SK-N-MC (cell line): ENCODE results near the gene MRAS.
A peak's percentile ranks its signal among the peaks of the same experiment; 100 is the strongest.

ENCODE experiments used
- DNase-seq: peaks from one replicate; pipeline ENCODE4 v3.0.0-alpha.2; 2011; ENCODE audit warnings: low read depth, low spot score
- H3K27ac ChIP-seq: fragments of 200-600 bp; sonication (generic); 2 replicates; pipeline ENCODE4 v1.5.1; 2016; ENCODE audit warnings: mixed run types
- H3K36me3 ChIP-seq: fragments of 200-600 bp; sonication (generic); 2 replicates; pipeline ENCODE4 v1.6.1; 2017; ENCODE audit warnings: antibody characterized with exemption, low read length, mixed read lengths; ENCODE audit not compliant: insufficient read depth
- H3K4me3 ChIP-seq: fragments of 200-600 bp; sonication (generic); 2 replicates; pipeline ENCODE4 v1.5.1; 2016
- H3K9ac ChIP-seq: fragments of 200-600 bp; sonication (generic); 2 replicates; pipeline ENCODE4 v1.8.0; 2017; ENCODE audit warnings: mixed run types, mixed read lengths; ENCODE audit not compliant: insufficient read length
- H3K9me3 ChIP-seq: fragments of 200-600 bp; sonication (generic); 2 replicates; pipeline ENCODE4 v1.6.1; 2017; ENCODE audit warnings: low read depth, mild to moderate bottlenecking, antibody characterized with exemption, low read length, moderate library complexity, mixed read lengths
- EZH2 ChIP-seq: fragments of 200-600 bp; sonication (generic); IDR thresholded peaks from one replicate; pipeline ENCODE4 v1.6.1; 2017; ENCODE audit warnings: antibody characterized with exemption
- FOXP2 ChIP-seq: optimal IDR thresholded peaks from 2 replicates; pipeline ENCODE3; 2011; ENCODE audit warnings: mild to moderate bottlenecking, moderate library complexity; ENCODE audit not compliant: insufficient read depth; ENCODE audit errors: extremely low read length, control extremely low read depth
- POLR2AphosphoS5 ChIP-seq: IDR thresholded peaks from 2 replicates; pipeline ENCODE4 v1.6.1; 2012; ENCODE audit warnings: mild to moderate bottlenecking, low read depth, low read length, borderline replicate concordance

Gene MRAS

DNA sequence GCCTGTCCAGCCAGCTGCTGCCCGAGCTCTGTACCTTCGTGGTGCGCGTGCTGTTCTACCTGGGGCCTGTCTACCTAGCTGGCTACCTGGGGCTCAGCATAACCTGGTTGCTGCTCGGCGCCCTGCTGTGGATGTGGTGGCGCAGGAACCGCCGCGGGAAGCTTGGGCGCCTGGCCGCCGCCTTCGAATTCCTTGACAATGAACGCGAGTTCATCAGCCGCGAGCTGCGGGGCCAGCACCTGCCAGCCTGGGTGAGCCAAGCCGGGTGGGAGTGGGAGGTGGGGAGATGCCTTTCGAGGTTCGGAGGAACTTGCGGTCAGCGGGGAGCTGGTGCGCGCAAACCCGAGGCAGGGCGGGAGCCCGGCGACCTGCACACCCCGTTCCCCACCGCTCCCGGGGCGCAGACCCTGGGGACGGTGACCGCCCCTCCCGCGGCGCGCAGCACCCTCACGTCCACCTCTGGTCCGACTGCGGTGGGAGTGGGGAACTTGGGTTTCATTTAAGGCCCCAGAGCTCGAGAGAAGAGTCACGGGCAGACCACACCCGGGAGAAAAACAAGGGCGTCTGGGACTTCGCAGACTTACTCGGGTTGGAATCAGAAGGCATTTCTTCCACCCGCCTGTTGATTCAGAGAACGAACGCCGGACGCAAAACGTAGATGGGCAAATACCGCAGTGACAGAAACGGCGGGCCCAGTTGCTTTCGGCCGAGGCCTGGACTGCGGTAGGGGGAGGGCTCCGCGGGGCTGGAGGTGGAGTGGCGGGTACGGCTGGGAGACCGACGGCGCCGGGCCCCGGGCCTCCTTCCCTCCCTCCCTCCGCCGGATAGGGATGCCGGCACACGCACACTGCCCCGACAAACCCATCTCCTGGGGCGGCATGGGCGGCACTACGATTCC, 86.7 kb downstream of the MRAS start:
- Histone ChIP-seq H3K36me3 (no peaks in the 10 kb centered on the region), H3K27ac (no peak overlapping the region), H3K9me3 (no peaks in the 10 kb centered on the region), H3K9ac (no peak overlapping the region), H3K4me3 (peak overlapping the region; percentile 74)
- DNase-seq, result no peak
- no peak for TF ChIP-seq POLR2AphosphoS5
- no peak for TF ChIP-seq FOXP2
- TF ChIP-seq EZH2, result no peak

DNA sequence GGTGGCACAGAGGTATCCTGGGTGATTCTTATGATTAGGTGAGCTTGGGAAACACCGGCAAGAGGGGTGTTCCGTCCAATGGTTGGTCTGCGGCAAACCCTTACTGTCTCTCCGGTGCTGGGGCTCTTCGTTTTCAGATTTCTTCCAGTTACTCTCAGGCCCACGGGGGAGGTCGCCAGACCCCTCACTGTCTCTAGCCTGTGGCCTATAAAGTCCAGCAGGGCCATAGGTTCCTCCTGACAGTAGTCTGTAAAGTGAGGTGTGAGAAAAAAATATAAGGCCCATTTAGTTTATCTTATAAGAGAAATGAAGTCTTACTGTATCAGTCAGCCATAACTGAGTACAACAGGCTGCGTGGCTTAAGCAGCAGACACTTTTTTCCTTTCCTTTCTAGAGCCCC, 87.5 kb downstream of the MRAS start:
- no peak for DNase-seq
- Histone ChIP-seq H3K4me3 (no peak overlapping the region), H3K27ac (no peak overlapping the region), H3K9ac (no peak overlapping the region), H3K36me3 (no peaks in the 10 kb centered on the region), H3K9me3 (no peaks in the 10 kb centered on the region)
- TF ChIP-seq POLR2AphosphoS5 (no peak), EZH2 (no peak), FOXP2 (no peak)

DNA sequence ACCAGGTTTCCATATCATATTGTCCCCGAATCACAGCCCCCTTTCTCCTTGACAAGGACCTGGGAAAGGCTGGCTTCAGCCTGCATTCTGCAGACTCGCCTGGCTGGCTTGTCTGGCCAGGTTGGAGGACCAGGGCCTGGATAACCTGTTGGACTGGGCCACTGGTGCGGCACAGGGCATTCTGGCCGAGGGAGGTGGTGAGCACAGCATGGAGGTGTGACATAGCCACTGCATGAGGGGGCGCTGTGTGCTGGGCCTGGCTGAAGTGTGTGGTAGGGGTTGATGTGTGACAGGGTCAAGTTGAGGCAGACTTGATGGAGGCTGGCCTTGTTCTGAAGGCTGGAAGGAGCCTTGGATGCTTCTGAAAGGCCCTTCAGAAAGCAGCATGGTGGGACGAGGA, 88.9 kb downstream of the MRAS start:
- DNase-seq, result no peak
- no peak for TF ChIP-seq EZH2
- no peak for TF ChIP-seq FOXP2
- TF ChIP-seq POLR2AphosphoS5, result no peak

DNA sequence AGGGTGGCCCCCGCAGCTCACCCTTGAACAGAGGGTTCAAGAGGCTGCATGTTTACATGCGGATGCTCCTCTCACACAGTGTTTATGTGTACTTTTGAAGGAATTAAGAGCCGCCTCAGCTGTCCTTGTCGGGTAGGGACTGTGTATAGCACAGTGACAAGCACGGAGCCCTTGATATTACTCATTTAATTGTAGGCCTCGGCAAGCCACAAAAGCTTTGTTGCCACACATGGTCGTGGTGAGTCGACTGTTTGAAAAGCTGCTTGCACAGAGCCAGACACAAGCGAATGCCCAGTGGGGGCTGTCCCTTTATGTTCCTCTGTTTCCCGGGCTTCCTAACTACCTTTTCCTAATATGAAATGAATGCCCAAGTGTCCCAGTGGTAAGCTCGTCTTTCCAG, 90.5 kb downstream of the MRAS start:
- Histone ChIP-seq H3K27ac (no peak overlapping the region), H3K4me3 (no peak overlapping the region), H3K9ac (no peak overlapping the region), H3K36me3 (no peaks in the 10 kb centered on the region), H3K9me3 (no peaks in the 10 kb centered on the region)
- DNase-seq, result no peak
- TF ChIP-seq POLR2AphosphoS5 (no peak), EZH2 (no peak), FOXP2 (no peak)

More for the DNA sequence above, 88.9 kb downstream of the MRAS start:
- H3K36me3 ChIP-seq, result no peaks in the 10 kb centered on the region
- H3K9ac ChIP-seq, result no peak overlapping the region
- H3K9me3 ChIP-seq, result no peaks in the 10 kb centered on the region
- H3K4me3 ChIP-seq, result no peak overlapping the region
- no peak overlapping the region for H3K27ac ChIP-seq

DNA sequence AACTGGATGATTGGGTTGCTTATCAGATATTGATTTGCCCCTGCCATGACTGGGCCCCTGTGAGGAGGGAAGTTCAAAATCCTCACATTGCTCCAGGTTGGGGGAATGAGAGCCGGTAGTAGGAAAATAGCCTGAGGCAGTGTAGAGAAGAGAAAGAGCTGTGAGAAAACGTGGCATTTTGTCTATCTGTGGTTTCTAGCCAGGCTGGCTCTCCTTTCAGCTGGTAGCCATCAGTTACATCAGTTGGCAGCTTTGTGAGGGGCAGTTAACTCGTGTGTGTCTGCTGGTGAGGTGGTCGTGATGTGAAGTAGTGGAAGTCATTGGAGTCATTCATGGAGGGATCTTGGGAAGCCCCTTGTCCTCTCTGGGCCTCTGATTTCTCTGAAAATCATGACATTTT, 91.3 kb downstream of the MRAS start:
- Histone ChIP-seq H3K36me3 (no peaks in the 10 kb centered on the region), H3K4me3 (no peak overlapping the region), H3K27ac (no peak overlapping the region), H3K9me3 (no peaks in the 10 kb centered on the region), H3K9ac (no peak overlapping the region)
- no peak for TF ChIP-seq EZH2
- no peak for TF ChIP-seq POLR2AphosphoS5
- TF ChIP-seq FOXP2, result no peak
- no peak for DNase-seq

DNA sequence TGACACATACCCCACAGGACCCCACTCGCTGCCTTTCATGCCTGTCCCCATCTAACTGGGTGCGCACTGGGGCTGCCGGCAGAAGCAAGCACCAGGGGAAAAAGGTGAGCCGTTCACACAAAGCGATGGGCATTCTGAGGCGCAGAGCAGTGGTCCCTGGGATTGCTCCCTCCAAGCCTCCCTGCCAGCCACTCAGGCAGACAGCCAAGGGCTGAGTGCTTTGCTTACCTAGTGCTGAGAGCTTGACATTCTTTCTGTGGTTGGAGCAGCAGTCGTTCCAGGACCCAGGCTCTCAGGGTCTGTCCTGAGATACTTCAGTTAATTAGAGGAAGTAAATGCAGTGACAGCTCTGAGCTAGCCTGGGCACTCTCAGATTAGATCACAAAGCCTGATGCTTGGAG, 91.7 kb downstream of the MRAS start:
- DNase-seq, result no peak
- Histone ChIP-seq H3K9ac (no peak overlapping the region), H3K4me3 (no peak overlapping the region), H3K9me3 (no peaks in the 10 kb centered on the region), H3K36me3 (no peaks in the 10 kb centered on the region), H3K27ac (no peak overlapping the region)
- TF ChIP-seq EZH2 (no peak), FOXP2 (no peak), POLR2AphosphoS5 (no peak)

DNA sequence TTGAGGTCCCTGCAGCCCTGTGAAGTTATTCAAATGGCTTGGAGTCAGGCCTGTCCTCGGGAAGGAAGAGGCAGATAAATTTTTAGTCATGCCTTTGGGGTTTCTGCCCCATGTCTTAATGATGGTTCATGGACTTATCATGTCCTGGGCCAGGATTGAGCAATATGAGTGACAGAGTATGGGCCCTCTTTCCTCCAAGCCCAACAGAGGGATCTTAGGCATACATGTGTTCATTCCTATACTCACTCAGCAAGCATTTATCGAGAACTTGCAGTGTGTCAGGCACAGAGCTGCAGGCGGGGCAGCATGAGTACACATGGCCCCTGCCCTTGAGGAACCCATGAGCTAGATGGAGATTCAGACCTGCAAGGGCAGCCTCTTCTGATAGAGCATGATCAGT, 92.2 kb downstream of the MRAS start:
- no peak for DNase-seq
- no peaks in the 10 kb centered on the region for H3K9me3 ChIP-seq
- H3K27ac ChIP-seq, result no peak overlapping the region
- H3K4me3 ChIP-seq, result no peak overlapping the region
- TF ChIP-seq POLR2AphosphoS5 (no peak), FOXP2 (no peak), EZH2 (no peak)
- H3K9ac ChIP-seq, result no peak overlapping the region
- H3K36me3 ChIP-seq, result no peaks in the 10 kb centered on the region

DNA sequence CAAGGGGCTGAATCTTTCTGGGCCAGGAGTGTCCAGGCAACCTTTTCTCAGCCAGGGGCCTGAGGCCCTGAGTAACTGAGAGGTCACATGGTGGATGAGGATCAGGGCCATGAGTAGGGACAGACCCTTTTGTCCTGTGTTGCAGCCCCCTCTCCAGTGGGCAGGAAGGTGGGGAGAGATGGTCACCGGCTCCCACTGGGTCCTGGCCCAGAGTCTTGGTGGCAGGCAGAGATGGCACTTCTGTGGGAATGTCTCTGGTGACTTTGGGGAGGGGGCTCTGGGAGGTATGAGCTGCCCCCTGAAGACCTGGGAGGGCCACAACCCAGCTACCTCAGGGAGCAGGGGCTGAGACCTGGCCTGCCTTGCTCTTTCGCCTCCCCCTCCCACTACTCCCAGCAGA, 92.9 kb downstream of the MRAS start:
- Histone ChIP-seq H3K27ac (no peak overlapping the region), H3K4me3 (no peak overlapping the region), H3K9me3 (no peaks in the 10 kb centered on the region), H3K9ac (no peak overlapping the region), H3K36me3 (no peaks in the 10 kb centered on the region)
- TF ChIP-seq POLR2AphosphoS5 (no peak), FOXP2 (no peak), EZH2 (no peak)
- no peak for DNase-seq

DNA sequence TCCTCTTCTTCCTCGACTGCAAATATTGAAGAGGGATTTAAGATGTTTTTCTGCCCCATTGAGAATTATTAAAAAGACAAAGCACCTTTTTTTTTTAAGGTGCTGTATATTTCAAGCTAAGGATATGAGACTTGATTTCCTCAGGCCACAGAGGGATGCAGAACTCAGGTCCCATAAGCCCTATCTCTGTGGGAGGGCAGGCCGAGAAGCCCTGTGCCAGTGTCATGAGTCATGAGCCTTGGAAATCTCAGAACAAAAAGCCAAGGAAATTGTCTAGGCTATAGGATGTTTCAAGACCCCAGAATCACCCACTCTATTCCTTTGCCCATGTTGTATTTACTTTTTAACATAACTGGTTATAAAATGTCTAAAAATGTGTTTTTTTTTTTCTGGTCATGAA, 93.4 kb downstream of the MRAS start:
- Histone ChIP-seq H3K27ac (no peak overlapping the region), H3K4me3 (no peak overlapping the region), H3K9me3 (no peaks in the 10 kb centered on the region), H3K36me3 (no peaks in the 10 kb centered on the region), H3K9ac (no peak overlapping the region)
- no peak for DNase-seq
- TF ChIP-seq POLR2AphosphoS5, result no peak
- no peak for TF ChIP-seq FOXP2
- no peak for TF ChIP-seq EZH2
